ENCODE measurements around the gene SLC15A3.

Gene SLC15A3

DNA sequence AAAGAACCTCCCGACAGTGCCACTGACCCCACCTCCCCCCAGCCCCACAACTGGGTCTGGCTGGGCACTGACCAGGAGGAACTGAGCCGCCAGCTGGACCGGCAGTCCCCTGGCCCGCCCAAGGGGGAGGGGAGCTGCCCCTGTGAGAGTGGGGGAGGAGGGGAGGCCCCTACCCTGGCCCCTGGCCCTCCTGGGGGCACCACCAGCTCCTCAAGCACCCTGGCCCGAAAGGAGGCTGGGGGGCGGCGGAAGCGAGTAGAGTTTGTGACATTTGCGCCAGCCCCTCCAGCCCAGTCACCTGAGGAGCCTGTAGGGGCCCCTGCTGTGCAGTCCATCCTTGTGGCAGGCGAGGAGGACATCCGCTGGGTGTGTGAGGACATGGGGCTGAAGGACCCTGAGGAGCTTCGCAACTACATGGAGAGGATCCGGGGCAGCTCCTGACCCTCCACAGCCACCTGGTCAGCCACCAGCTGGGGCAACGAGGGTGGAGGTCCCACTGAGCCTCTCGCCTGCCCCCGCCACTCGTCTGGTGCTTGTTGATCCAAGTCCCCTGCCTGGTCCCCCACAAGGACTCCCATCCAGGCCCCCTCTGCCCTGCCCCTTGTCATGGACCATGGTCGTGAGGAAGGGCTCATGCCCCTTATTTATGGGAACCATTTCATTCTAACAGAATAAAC lies 15.4 kb downstream of the SLC15A3 start:
- 92% methylated on average over 18 of the region's 18 CpGs for WGBS
- no peaks in the 10 kb centered on the region for H3K9me3 ChIP-seq (ENCODE audit: insufficient read depth, low read depth, low read length)
- no peaks in the 10 kb centered on the region for H3K27me3 ChIP-seq (ENCODE audit: insufficient read depth, low read length)
- no peak overlapping the region for H3K9ac ChIP-seq (ENCODE audit: low read depth, low read length)
- peaks cover 22% of the 10 kb centered on the region for H3K36me3 ChIP-seq (ENCODE audit: insufficient read depth, low read length)
- peaks cover 7% of the 10 kb centered on the region; the same call in 1 of the 2 replicates for H3K4me1 ChIP-seq (ENCODE audit: insufficient read depth, low read length)
- H3K27ac ChIP-seq (ENCODE audit: low read depth, low read length), result no peak overlapping the region
- no peak overlapping the region for H3K4me3 ChIP-seq (ENCODE audit: low read length)

DNA sequence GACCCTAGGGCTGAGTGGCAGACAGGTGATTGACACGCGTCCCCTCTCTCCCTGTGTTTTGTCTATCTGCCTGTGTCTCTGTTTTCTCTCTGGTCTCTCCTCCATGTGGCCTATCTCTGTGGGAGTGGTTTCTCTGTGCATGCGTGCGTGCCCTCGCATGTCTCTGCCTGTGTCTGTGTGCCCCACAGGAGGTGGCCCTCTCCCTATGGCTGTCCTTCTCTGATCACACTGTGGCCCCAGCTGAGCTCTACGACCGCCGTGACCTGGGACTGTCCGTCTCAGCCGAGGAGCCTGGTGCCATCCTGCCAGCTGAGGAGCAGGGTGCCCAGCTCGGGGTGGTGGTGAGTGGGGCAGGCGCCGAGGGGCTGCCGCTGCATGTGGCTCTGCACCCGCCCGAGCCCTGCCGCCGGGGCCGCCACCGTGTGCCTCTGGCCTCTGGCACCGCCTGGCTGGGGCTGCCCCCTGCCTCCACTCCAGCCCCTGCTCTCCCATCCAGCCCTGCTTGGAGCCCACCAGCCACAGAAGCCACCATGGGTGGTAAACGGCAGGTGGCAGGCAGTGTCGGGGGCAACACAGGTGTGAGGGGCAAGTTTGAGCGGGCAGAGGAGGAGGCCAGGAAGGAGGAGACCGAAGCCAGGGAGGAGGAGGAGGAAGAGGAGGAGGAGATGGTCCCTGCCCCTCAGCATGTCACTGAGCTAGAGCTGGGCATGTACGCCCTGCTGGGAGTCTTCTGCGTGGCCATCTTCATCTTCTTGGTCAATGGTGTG lies 16.1 kb downstream of the SLC15A3 start:
- Histone ChIP-seq H3K9me3 (ENCODE audit: insufficient read depth, low read depth, low read length) (no peaks in the 10 kb centered on the region), H3K27ac (ENCODE audit: low read depth, low read length) (no peak overlapping the region), H3K4me1 (ENCODE audit: insufficient read depth, low read length) (peaks cover 7% of the 10 kb centered on the region; the same call in 1 of the 2 replicates), H3K36me3 (ENCODE audit: insufficient read depth, low read length) (peaks cover 29% of the 10 kb centered on the region), H3K9ac (ENCODE audit: low read depth, low read length) (no peak overlapping the region), H3K27me3 (ENCODE audit: insufficient read depth, low read length) (no peaks in the 10 kb centered on the region), H3K4me3 (ENCODE audit: low read length) (no peak overlapping the region)
- WGBS, result 95% methylated on average over 27 of the region's 27 CpGs

DNA sequence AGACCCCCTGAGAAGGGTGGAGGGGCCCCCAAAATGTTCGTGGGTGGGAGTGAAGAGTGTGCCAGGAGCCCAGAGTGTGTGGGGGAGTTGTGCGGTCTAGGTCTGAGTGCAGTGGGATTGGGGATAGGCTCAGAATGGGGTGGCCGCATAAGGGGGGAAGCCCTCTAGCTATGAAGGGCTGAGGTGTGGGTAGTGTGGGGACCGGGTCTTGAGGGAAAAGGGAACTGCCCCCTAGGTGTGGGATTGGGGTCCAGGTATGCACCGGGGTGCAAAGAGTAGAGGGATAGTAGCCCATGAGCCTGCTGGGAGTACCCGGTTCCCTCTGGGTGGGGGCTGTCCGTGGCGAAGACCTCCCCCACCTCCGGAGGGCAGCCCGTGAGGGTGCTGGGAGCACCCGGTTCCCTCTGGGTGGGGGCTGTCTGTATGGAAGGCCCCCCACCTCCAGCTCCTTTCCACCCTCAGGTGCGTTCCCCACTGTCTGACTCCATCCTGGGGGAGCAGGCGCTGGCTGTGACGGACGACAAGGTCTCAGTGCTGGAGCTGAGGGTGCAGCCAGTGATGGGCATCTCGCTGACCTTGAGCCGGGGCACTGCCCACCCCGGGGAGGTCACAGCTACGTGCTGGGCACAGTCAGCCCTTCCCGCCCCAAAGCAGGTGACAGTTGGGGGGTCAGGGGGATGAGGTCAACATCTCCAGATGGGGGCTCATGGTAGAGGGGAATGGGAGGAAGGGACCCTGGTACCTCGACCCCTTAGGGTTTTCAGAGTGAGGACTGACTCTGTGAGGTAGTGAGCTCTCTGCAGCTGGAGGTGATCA lies 17.0 kb downstream of the SLC15A3 start:
- Histone ChIP-seq H3K36me3 (ENCODE audit: insufficient read depth, low read length) (peaks cover 38% of the 10 kb centered on the region), H3K27me3 (ENCODE audit: insufficient read depth, low read length) (no peaks in the 10 kb centered on the region), H3K9ac (ENCODE audit: low read depth, low read length) (no peak overlapping the region), H3K27ac (ENCODE audit: low read depth, low read length) (no peak overlapping the region), H3K9me3 (ENCODE audit: insufficient read depth, low read depth, low read length) (no peaks in the 10 kb centered on the region), H3K4me3 (ENCODE audit: low read length) (no peak overlapping the region), H3K4me1 (ENCODE audit: insufficient read depth, low read length) (peaks cover 7% of the 10 kb centered on the region; the same call in 1 of the 2 replicates)
- 92% methylated on average over 21 of the region's 21 CpGs for WGBS

DNA sequence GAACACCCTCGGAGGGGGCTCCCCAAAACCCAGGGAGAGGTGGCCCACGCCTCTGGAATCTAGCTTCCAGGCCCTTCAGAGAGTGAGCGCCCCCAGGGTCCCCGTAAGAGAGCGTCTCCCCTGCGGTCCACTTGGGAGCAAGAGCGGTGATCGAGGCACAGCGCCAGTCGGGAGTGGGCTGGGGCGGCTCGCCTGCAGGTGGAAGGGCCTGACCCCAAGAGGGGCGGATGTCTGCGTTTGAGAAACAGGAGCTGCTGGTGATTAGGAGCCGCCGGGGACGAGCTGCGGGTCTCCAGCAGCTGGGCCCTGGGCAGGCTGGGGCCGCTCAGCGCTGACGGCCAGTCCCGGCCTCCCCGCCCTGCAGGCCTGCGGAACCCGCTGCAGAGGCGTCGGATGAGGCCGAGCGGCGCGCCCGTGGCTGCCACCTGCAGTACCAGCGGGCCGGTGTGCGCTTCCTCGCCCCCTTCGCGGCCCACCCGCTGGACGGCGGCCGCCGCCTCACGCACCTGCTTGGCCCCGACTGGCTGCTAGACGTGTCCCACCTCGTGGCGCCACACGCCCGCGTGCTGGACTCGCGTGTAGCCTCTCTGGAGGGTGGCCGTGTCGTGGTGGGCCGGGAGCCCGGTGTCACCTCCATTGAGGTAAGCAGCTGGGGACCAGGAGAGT lies 17.7 kb downstream of the SLC15A3 start:
- H3K27me3 ChIP-seq (ENCODE audit: insufficient read depth, low read length), result no peaks in the 10 kb centered on the region
- H3K9ac ChIP-seq (ENCODE audit: low read depth, low read length), result no peak overlapping the region
- no peak overlapping the region for H3K4me3 ChIP-seq (ENCODE audit: low read length)
- H3K27ac ChIP-seq (ENCODE audit: low read depth, low read length), result no peak overlapping the region
- peaks cover 7% of the 10 kb centered on the region; the same call in 1 of the 2 replicates for H3K4me1 ChIP-seq (ENCODE audit: insufficient read depth, low read length)
- no peaks in the 10 kb centered on the region for H3K9me3 ChIP-seq (ENCODE audit: insufficient read depth, low read depth, low read length)
- 95% methylated on average over 57 of the region's 57 CpGs for WGBS
- peaks cover 45% of the 10 kb centered on the region for H3K36me3 ChIP-seq (ENCODE audit: insufficient read depth, low read length)

DNA sequence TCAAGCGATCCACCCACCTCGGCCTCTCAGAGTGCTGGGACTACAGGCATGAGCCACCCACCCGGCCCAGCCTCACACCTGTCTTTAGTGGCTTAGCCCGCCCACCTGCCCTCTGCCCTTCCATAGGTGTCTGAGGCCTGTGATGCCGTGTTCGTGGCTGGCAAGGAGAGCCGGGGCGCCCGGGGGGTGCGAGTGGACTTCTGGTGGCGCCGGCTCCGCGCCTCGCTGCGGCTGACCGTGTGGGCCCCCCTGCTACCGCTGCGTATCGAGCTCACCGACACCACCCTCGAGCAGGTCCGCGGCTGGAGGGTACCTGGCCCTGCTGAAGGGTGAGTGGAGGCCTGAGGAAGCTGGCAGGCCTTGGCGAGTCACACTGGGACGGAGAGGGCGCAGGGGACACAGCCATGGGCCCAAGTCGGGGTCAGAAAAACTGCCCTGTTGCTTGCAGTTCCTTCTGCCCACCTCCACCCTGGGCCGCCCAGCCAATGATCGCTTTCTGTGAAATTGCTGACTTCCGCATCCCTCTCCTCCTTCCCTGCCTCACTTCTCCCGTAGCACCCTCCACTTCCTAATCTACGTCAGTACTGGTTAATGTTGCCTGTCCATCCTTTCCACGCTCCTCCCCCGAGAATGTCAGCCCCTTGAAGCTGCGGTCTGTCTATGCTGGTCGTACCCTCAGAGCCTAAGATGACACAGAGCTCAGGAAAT lies 18.4 kb downstream of the SLC15A3 start:
- peaks cover 7% of the 10 kb centered on the region; the same call in 1 of the 2 replicates for H3K4me1 ChIP-seq (ENCODE audit: insufficient read depth, low read length)
- no peaks in the 10 kb centered on the region for H3K9me3 ChIP-seq (ENCODE audit: insufficient read depth, low read depth, low read length)
- 94% methylated on average over 37 of the region's 37 CpGs for WGBS
- no peak overlapping the region for H3K9ac ChIP-seq (ENCODE audit: low read depth, low read length)
- no peak overlapping the region for H3K4me3 ChIP-seq (ENCODE audit: low read length)
- peaks cover 52% of the 10 kb centered on the region for H3K36me3 ChIP-seq (ENCODE audit: insufficient read depth, low read length)
- H3K27ac ChIP-seq (ENCODE audit: low read depth, low read length), result no peak overlapping the region
- H3K27me3 ChIP-seq (ENCODE audit: insufficient read depth, low read length), result no peaks in the 10 kb centered on the region

DNA sequence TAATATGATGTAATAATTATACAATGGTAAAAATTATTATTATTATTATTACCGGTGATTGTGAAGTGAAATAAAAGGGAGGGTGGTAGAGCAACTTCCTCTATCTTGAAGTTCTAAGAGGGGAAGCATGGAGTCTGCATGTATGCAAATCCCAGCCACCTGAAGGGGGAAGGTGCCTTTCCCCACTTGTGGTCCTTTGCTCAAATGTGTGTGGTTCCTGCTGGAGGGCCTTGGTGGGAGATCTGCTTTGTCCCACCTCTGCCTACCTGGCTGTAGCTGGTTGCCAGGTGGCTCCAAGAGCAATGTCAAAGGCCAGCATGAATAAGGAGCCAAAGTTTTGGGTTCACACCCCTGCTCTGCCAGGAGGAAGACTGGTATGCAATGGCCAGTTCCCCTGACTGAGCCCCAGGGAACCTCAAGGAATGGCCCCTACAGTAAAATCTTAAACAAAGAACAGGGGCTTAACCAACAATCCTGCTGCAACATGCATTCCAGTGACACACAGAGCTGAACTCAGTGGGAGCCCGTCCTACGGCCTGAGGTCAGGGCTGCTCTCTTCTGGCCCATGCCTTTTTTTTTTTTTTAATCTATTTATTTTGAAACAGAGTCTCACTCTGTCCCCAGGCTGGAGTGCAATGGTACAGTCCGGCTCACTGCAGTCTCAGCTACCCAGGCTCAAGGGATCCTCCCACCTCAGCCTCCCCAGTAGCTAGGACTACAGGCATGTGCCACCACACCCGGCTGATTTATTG lies 19.2 kb downstream of the SLC15A3 start:
- Histone ChIP-seq H3K4me3 (ENCODE audit: low read length) (no peak overlapping the region), H3K9ac (ENCODE audit: low read depth, low read length) (peak overlapping the region; percentile 60; the same call in 1 of the 2 replicates), H3K27me3 (ENCODE audit: insufficient read depth, low read length) (no peaks in the 10 kb centered on the region), H3K9me3 (ENCODE audit: insufficient read depth, low read depth, low read length) (no peaks in the 10 kb centered on the region), H3K4me1 (ENCODE audit: insufficient read depth, low read length) (peaks cover 7% of the 10 kb centered on the region; the same call in 1 of the 2 replicates), H3K36me3 (ENCODE audit: insufficient read depth, low read length) (peaks cover 60% of the 10 kb centered on the region), H3K27ac (ENCODE audit: low read depth, low read length) (peak overlapping the region; percentile 80; the same call in 1 of the 2 replicates)
- 78% methylated on average over 5 of the region's 5 CpGs for WGBS

DNA sequence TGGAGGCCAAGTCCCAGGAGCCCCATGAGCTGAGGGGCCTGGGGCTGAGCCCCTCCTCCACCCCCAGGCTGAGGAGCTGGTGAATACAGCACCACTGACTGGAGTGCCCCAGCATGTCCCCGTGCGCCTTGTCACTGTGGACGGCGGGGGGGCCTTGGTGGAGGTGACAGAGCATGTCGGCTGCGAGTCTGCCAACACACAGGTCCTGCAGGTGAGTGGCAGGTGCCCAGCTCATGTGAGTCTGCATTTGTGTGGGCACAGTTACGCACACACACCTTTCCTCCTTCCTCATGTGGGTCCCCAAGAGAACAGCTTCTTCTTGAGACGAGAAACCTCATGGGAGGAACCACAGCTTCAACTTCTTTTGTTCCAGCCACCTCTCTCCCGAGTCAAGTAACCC lies 20.1 kb downstream of the SLC15A3 start:
- 90% methylated on average over 9 of the region's 9 CpGs for WGBS
- H3K9me3 ChIP-seq (ENCODE audit: insufficient read depth, low read depth, low read length), result no peaks in the 10 kb centered on the region
- H3K4me3 ChIP-seq (ENCODE audit: low read length), result no peak overlapping the region
- H3K4me1 ChIP-seq (ENCODE audit: insufficient read depth, low read length), result peaks cover 7% of the 10 kb centered on the region; the same call in 1 of the 2 replicates
- peaks cover 69% of the 10 kb centered on the region for H3K36me3 ChIP-seq (ENCODE audit: insufficient read depth, low read length)
- no peaks in the 10 kb centered on the region for H3K27me3 ChIP-seq (ENCODE audit: insufficient read depth, low read length)
- H3K27ac ChIP-seq (ENCODE audit: low read depth, low read length), result peak overlapping the region; percentile 62; the same call in 1 of the 2 replicates
- no peak overlapping the region for H3K9ac ChIP-seq (ENCODE audit: low read depth, low read length)

DNA sequence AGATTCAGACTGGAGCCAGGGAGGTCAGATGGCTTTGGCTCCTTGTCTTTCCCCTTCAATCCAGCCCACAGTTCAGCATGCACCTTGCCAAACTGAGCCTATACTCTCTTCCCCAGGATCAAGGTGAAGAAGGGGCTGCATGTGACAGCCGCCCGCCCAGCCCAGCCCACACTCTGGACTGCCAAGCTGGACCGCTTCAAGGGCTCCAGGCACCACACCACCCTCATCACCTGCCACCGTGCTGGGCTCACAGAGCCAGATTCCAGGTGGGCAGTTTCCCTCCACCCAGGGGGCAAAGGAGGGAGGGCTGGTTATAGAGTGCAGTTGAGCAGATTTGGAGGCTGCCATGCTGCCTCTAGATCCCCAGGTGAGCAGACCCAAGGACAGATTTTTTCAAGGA lies 21.6 kb downstream of the SLC15A3 start:
- H3K9me3 ChIP-seq (ENCODE audit: insufficient read depth, low read depth, low read length), result no peaks in the 10 kb centered on the region
- no peak overlapping the region for H3K27ac ChIP-seq (ENCODE audit: low read depth, low read length)
- no peak overlapping the region for H3K4me3 ChIP-seq (ENCODE audit: low read length)
- H3K36me3 ChIP-seq (ENCODE audit: insufficient read depth, low read length), result peaks cover 71% of the 10 kb centered on the region
- H3K4me1 ChIP-seq (ENCODE audit: insufficient read depth, low read length), result peaks cover 12% of the 10 kb centered on the region
- no peak overlapping the region for H3K9ac ChIP-seq (ENCODE audit: low read depth, low read length)
- no peaks in the 10 kb centered on the region for H3K27me3 ChIP-seq (ENCODE audit: insufficient read depth, low read length)
- 93% methylated on average over 4 of the region's 4 CpGs for WGBS

DNA sequence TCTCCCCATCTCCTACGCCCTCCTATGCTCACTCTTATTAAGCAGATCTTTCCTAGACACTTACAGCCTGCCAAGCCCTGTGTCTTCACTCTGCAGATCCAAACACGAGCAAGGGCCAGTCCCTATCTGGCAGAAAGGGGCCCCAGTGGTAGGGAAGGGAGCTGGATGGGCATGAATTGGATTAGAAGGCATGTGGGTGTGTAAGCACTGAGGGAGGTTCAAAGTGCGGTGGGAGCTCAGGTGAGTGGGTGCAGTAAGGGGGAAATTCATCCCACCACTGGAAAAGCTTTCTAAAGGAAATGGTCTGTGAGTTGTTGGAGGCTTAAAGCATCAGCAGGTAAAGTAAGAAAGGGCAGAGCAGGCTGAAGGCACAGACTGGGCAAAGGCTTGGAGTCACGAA lies 22.2 kb downstream of the SLC15A3 start:
- 89% methylated on average over 4 of the region's 4 CpGs for WGBS

More for the DNA sequence above, 22.2 kb downstream of the SLC15A3 start:
- Histone ChIP-seq H3K4me3 (ENCODE audit: low read length) (no peak overlapping the region), H3K27ac (ENCODE audit: low read depth, low read length) (no peak overlapping the region), H3K9ac (ENCODE audit: low read depth, low read length) (no peak overlapping the region), H3K36me3 (ENCODE audit: insufficient read depth, low read length) (peaks cover 68% of the 10 kb centered on the region), H3K9me3 (ENCODE audit: insufficient read depth, low read depth, low read length) (no peaks in the 10 kb centered on the region), H3K4me1 (ENCODE audit: insufficient read depth, low read length) (peaks cover 12% of the 10 kb centered on the region), H3K27me3 (ENCODE audit: insufficient read depth, low read length) (peaks cover 4% of the 10 kb centered on the region; the same call in 1 of the 2 replicates)

Data from HUES64 (cell line).